Measurements from ENCODE around the gene SPDL1. TPM values are rescaled to one million over a fixed set of nuclear protein-coding genes. Genes with fewer than 3 reads are reported as not detected.
A peak's percentile ranks its signal among the peaks of the same experiment; 100 is the strongest.

The SPDL1 gene
- total RNA-seq, 1 donor from 2014 or later: 37.7 TPM

- TF ChIP-seq, protein P1, sequence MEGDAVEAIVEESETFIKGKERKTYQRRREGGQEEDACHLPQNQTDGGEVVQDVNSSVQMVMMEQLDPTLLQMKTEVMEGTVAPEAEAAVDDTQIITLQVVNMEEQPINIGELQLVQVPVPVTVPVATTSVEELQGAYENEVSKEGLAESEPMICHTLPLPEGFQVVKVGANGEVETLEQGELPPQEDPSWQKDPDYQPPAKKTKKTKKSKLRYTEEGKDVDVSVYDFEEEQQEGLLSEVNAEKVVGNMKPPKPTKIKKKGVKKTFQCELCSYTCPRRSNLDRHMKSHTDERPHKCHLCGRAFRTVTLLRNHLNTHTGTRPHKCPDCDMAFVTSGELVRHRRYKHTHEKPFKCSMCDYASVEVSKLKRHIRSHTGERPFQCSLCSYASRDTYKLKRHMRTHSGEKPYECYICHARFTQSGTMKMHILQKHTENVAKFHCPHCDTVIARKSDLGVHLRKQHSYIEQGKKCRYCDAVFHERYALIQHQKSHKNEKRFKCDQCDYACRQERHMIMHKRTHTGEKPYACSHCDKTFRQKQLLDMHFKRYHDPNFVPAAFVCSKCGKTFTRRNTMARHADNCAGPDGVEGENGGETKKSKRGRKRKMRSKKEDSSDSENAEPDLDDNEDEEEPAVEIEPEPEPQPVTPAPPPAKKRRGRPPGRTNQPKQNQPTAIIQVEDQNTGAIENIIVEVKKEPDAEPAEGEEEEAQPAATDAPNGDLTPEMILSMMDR (conservative IDR thresholded peaks at IDR 0.05): peak; percentile 87
- Mint-ChIP-seq H3K36me3 (peaks cover 6% of the 10 kb centered on the region), H3K4me1 (ENCODE audit: unreplicated experiment) (peaks cover 27% of the 10 kb centered on the region), H3K27ac (no peak overlapping the region), H3K4me3 (peak overlapping the region; percentile 77), H3K27me3 (peaks cover 16% of the 10 kb centered on the region), H3K9me3 (no peaks in the 10 kb centered on the region)
- no peak for DNase-seq (ENCODE audit: extremely low spot score, unreplicated experiment)
These were observed 1.9 kb upstream of the SPDL1 start for GRCh38 chr5:169581580-169582227.

DNA sequence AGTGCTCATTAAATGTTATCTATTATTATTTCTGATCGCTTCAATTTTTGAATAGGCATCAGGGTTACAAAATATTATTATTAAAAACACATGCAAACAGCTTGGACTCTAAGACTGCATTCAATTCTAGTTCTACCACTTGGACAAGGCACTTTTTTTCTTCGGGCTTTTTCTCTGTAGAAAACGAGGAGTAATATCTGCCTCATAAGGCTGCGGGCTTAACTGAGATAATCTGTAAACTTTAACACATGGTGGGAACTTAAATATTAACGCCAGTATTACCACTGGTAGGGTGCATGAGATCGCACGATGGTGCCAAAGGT lies 511 bp upstream of the SPDL1 start:
- peak overlapping the region; percentile 89 for H3K27ac Mint-ChIP-seq
- H3K4me1 Mint-ChIP-seq (ENCODE audit: unreplicated experiment): peaks cover 28% of the 10 kb centered on the region

GRCh38 chr5:169584998-169585451 lies 1.5 kb downstream of the SPDL1 start:
- Mint-ChIP-seq H3K36me3 (peaks cover 19% of the 10 kb centered on the region), H3K9me3 (no peaks in the 10 kb centered on the region), H3K27ac (peak overlapping the region; percentile 57), H3K4me3 (peak overlapping the region; percentile 98), H3K27me3 (peaks cover 7% of the 10 kb centered on the region), H3K4me1 (ENCODE audit: unreplicated experiment) (peaks cover 28% of the 10 kb centered on the region)
- TF ChIP-seq, protein P1 (conservative IDR thresholded peaks at IDR 0.05): no peak
- no peak for DNase-seq (ENCODE audit: extremely low spot score, unreplicated experiment)

More for the DNA sequence above, 511 bp upstream of the SPDL1 start:
- DNase-seq (ENCODE audit: extremely low spot score, unreplicated experiment): no peak
- TF ChIP-seq, protein P1 (conservative IDR thresholded peaks at IDR 0.05): no peak
- peaks cover 11% of the 10 kb centered on the region for H3K27me3 Mint-ChIP-seq
- H3K36me3 Mint-ChIP-seq: peaks cover 7% of the 10 kb centered on the region
- H3K9me3 Mint-ChIP-seq: no peaks in the 10 kb centered on the region
- H3K4me3 Mint-ChIP-seq: peak overlapping the region; percentile 98

- DNase-seq (ENCODE audit: extremely low spot score, unreplicated experiment): no peak
- no peak overlapping the region for H3K4me3 Mint-ChIP-seq
- H3K27me3 Mint-ChIP-seq: no peaks in the 10 kb centered on the region
- H3K27ac Mint-ChIP-seq: no peak overlapping the region
- peaks cover 40% of the 10 kb centered on the region for H3K36me3 Mint-ChIP-seq
- H3K4me1 Mint-ChIP-seq (ENCODE audit: unreplicated experiment): peaks cover 12% of the 10 kb centered on the region
- H3K9me3 Mint-ChIP-seq: no peaks in the 10 kb centered on the region
- TF ChIP-seq, protein P1 (conservative IDR thresholded peaks at IDR 0.05): no peak
These were observed 7.0 kb downstream of the SPDL1 start for GRCh38 chr5:169590602-169591001.

DNA sequence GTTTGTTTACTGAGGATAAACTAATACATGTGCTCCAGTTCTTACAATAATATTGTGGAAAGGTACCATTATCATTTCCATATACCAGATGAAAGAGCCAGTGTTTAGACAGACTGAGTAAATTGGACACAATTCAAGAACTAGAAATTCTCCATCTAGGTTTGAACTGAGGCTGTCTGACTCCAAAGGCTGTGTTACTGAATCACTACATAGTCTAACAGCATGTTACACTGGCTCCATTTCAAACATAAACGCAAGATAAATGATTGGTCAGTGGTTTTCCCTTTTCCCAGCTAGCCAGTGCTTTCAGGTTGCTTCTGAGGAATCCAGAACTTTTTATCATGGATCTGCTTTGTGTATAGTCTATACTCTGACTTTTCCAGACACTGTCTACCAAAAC lies 8.1 kb downstream of the SPDL1 start:
- Mint-ChIP-seq H3K4me1 (ENCODE audit: unreplicated experiment) (peaks cover 2% of the 10 kb centered on the region), H3K4me3 (no peak overlapping the region), H3K9me3 (no peaks in the 10 kb centered on the region), H3K27me3 (no peaks in the 10 kb centered on the region), H3K36me3 (peaks cover 35% of the 10 kb centered on the region), H3K27ac (no peak overlapping the region)
- DNase-seq (ENCODE audit: extremely low spot score, unreplicated experiment): no peak
- TF ChIP-seq, protein P1 (conservative IDR thresholded peaks at IDR 0.05): no peak

All from type B pancreatic cell (in vitro differentiated cells).